H1 (cell line): ENCODE results near the gene FNDC3A. TPM values are rescaled to one million over a fixed set of nuclear protein-coding genes. Genes with fewer than 3 reads are reported as not detected.

Experiments used
- CTCF ChIA-PET: fragments of 300-600 bp; sonication (Branson Sonifier 250); formaldehyde crosslinking; loops from one replicate; lab custom pipeline; 2021; ENCODE audit not compliant: partially characterized antibody; lab: Charles Lee
- POLR2A ChIA-PET: fragments of 300-600 bp; sonication (Branson Sonifier 250); formaldehyde crosslinking; loops from one replicate; lab custom pipeline; 2021; ENCODE audit warnings: inconsistent platforms; ENCODE audit not compliant: partially characterized antibody; lab: Charles Lee
- DNase-seq, 2 experiments: peaks; one replicate each; pipeline versions ENCODE4 v3.0.0 to v3.0.0-alpha.2; 2010 to 2022; ENCODE audit warnings: low spot score in 2 of 2, low read depth in 1 of 2, mixed read lengths in 1 of 2
- FAIRE-seq: peaks from 2 replicates; lab custom pipeline; 2011; peaks lifted over from hg19 to GRCh38; lab: Jason Lieb, UNC
- H2AFZ ChIP-seq: 2 replicates; pipeline ENCODE4 v1.8.1; 2012; ENCODE audit warnings: low read length, inconsistent platforms
- H2AK5ac ChIP-seq: 2 replicates; pipeline ENCODE4 v1.6.1; 2013; ENCODE audit warnings: low read depth, low read length
- H2BK120ac ChIP-seq: replicated peaks from 2 replicates; pipeline ENCODE3; 2013; ENCODE audit warnings: low read depth, low read length, inconsistent platforms
- H2BK12ac ChIP-seq: 2 replicates; pipeline ENCODE4 v1.6.1; 2013; ENCODE audit warnings: low read depth, low read length
- H2BK15ac ChIP-seq: 2 replicates; pipeline ENCODE4 v1.6.1; 2013; ENCODE audit warnings: low read length
- H2BK20ac ChIP-seq: 2 replicates; pipeline ENCODE4 v1.6.1; 2013; ENCODE audit warnings: low read length
- H2BK5ac ChIP-seq: 2 replicates; pipeline ENCODE4 v1.6.1; 2013; ENCODE audit warnings: low read depth, low read length
- H3K14ac ChIP-seq: 2 replicates; pipeline ENCODE4 v1.6.1; 2013; ENCODE audit warnings: inconsistent platforms; ENCODE audit not compliant: insufficient read length
- H3K18ac ChIP-seq: 2 replicates; pipeline ENCODE4 v1.6.1; 2013; ENCODE audit warnings: low read length; ENCODE audit errors: extremely low read depth
- H3K23ac ChIP-seq: 2 replicates; pipeline ENCODE4 v1.6.1; 2013; ENCODE audit warnings: inconsistent platforms; ENCODE audit not compliant: insufficient read length
- H3K23me2 ChIP-seq: 2 replicates; pipeline ENCODE4 v1.6.1; 2013; ENCODE audit warnings: low read depth, low read length
- H3K27ac ChIP-seq: 2 replicates; pipeline ENCODE4 v1.6.1; 2011; ENCODE audit warnings: low read depth, low read length, inconsistent platforms
- H3K27me3 ChIP-seq, 4 experiments: replicated peaks in 1 of 4; 1 replicate in 1 of 4; 2 replicates in 3 of 4; pipeline versions ENCODE4 v1.6.1 to v1.8.1; 2011 to 2013; ENCODE audit warnings: low read length in 3 of 4, mild to moderate bottlenecking in 3 of 4, inconsistent platforms in 2 of 4, mixed read lengths in 2 of 4, moderate library complexity in 1 of 4; ENCODE audit not compliant: control insufficient read depth in 3 of 4, insufficient read depth in 3 of 4; ENCODE audit errors: extremely low read depth in 1 of 4
- H3K36me3 ChIP-seq, 4 experiments: 2 replicates each; pipeline versions ENCODE4 v1.6.1 to v1.8.1; 2011 to 2013; ENCODE audit warnings: mild to moderate bottlenecking in 4 of 4, low read length in 3 of 4, moderate library complexity in 2 of 4, control low read depth in 1 of 4, inconsistent platforms in 1 of 4; ENCODE audit not compliant: insufficient read depth in 4 of 4, control insufficient read depth in 2 of 4
- H3K4ac ChIP-seq: replicated peaks from 2 replicates; pipeline ENCODE3; 2013; ENCODE audit warnings: low read length, low read depth, mixed read lengths, inconsistent platforms; ENCODE audit not compliant: insufficient read length
- H3K4me1 ChIP-seq, 4 experiments: replicated peaks in 1 of 4; 1 replicate in 1 of 4; 2 replicates in 3 of 4; pipeline versions ENCODE4 v1.6.1 to v1.8.1; 2011 to 2013; ENCODE audit warnings: low read length in 3 of 4, inconsistent platforms in 2 of 4, mixed read lengths in 1 of 4; ENCODE audit not compliant: insufficient read depth in 4 of 4, control insufficient read depth in 3 of 4
- H3K4me2 ChIP-seq, 2 experiments: 2 replicates each; pipeline versions ENCODE4 v1.6.1 to v1.8.1; 2011 to 2013; ENCODE audit warnings: low read depth in 2 of 2, low read length in 2 of 2, control low read depth in 1 of 2, inconsistent platforms in 1 of 2, mild to moderate bottlenecking in 1 of 2; ENCODE audit not compliant: insufficient read depth in 1 of 2
- H3K4me3 ChIP-seq, 4 experiments: fragments of 200-600, 300-600 bp in 1 of 4; sonication (generic), shearing (Covaris generic), sonication (Bioruptor Twin) in 1 of 4; 2 replicates each; pipeline versions ENCODE4 v1.5.1 to v1.8.1; 2011 to 2016; ENCODE audit warnings: low read length in 4 of 4, low read depth in 3 of 4, control low read depth in 2 of 4, inconsistent platforms in 2 of 4, mild to moderate bottlenecking in 2 of 4, mixed read lengths in 1 of 4, moderate library complexity in 1 of 4; ENCODE audit not compliant: insufficient read depth in 2 of 4; ENCODE audit errors: extremely low read depth in 1 of 4
- H3K56ac ChIP-seq: replicated peaks from 2 replicates; pipeline ENCODE3; 2013; ENCODE audit warnings: low read depth, mild to moderate bottlenecking, mixed read lengths, low read length, inconsistent platforms; ENCODE audit not compliant: insufficient read length
- H3K79me1 ChIP-seq: 2 replicates; pipeline ENCODE4 v1.6.1; 2013; ENCODE audit warnings: low read depth, low read length, control low read depth
- H3K79me2 ChIP-seq, 2 experiments: 2 replicates each; pipeline versions ENCODE4 v1.6.1 to v1.8.1; 2012 to 2013; ENCODE audit warnings: low read length in 2 of 2, mild to moderate bottlenecking in 2 of 2, inconsistent platforms in 1 of 2; ENCODE audit not compliant: insufficient read depth in 2 of 2, control insufficient read depth in 1 of 2
- H3K9ac ChIP-seq, 4 experiments: replicated peaks in 1 of 4; 1 replicate in 1 of 4; 2 replicates in 3 of 4; pipeline versions ENCODE4 v1.6.1 to v1.8.1; 2011 to 2013; ENCODE audit warnings: low read depth in 3 of 4, low read length in 3 of 4, control low read depth in 2 of 4, mild to moderate bottlenecking in 2 of 4, moderate library complexity in 2 of 4, inconsistent platforms in 1 of 4; ENCODE audit errors: extremely low read depth in 1 of 4
- H3K9me3 ChIP-seq, 2 experiments: 2 replicates each; pipeline versions ENCODE4 v1.6.1 to v1.8.1; 2012 to 2013; ENCODE audit warnings: mild to moderate bottlenecking in 2 of 2, moderate library complexity in 2 of 2, control low read depth in 1 of 2, inconsistent platforms in 1 of 2, low read depth in 1 of 2, low read length in 1 of 2, mixed read lengths in 1 of 2; ENCODE audit not compliant: insufficient read depth in 2 of 2
- H4K20me1 ChIP-seq, 2 experiments: replicated peaks in 1 of 2; 2 replicates each; pipeline versions ENCODE3 to v1.8.1; 2011 to 2013; ENCODE audit warnings: inconsistent platforms in 2 of 2, low read length in 2 of 2, mild to moderate bottlenecking in 1 of 2; ENCODE audit not compliant: insufficient read depth in 2 of 2, control insufficient read depth in 1 of 2
- H4K5ac ChIP-seq: 2 replicates; pipeline ENCODE4 v1.6.1; 2013; ENCODE audit warnings: low read length, low read depth, mixed read lengths, inconsistent platforms; ENCODE audit not compliant: insufficient read length
- H4K8ac ChIP-seq: 2 replicates; pipeline ENCODE4 v1.8.0; 2013; ENCODE audit warnings: mild to moderate bottlenecking, moderate library complexity, low read length, inconsistent platforms; ENCODE audit not compliant: insufficient read depth; ENCODE audit errors: extremely low read depth
- H4K91ac ChIP-seq: replicated peaks from 2 replicates; pipeline ENCODE3; 2013; ENCODE audit warnings: low read length, mixed read lengths, inconsistent platforms; ENCODE audit not compliant: insufficient read length
- CREB1 ChIP-seq: IDR thresholded peaks from 2 replicates; pipeline ENCODE4 v1.6.1; 2012; ENCODE audit warnings: inconsistent platforms
- JUND ChIP-seq: IDR thresholded peaks from 2 replicates; pipeline ENCODE4 v1.6.1; 2011; ENCODE audit warnings: mild to moderate bottlenecking, improper control_type of control experiment, low read length
- KDM1A ChIP-seq: fragments of 200-600, 300-600 bp; sonication (generic); IDR thresholded peaks from 2 replicates; pipeline ENCODE4 v1.7.1; 2016; ENCODE audit warnings: mild to moderate bottlenecking, low read length, borderline replicate concordance
- NANOG ChIP-seq: IDR thresholded peaks from 2 replicates; pipeline ENCODE4 v1.6.1; 2011; ENCODE audit warnings: low read length, low read depth, mild to moderate bottlenecking, inconsistent platforms; ENCODE audit not compliant: insufficient read depth, poor library complexity, severe bottlenecking
- RBBP5 ChIP-seq: IDR thresholded peaks from 2 replicates; pipeline ENCODE4 v1.7.1; 2012; ENCODE audit warnings: low read depth, mild to moderate bottlenecking, inconsistent platforms, low read length, moderate library complexity, borderline replicate concordance
- SRF ChIP-seq: IDR thresholded peaks from 2 replicates; pipeline ENCODE4 v1.6.1; 2011; ENCODE audit warnings: mild to moderate bottlenecking, low read depth, low read length, moderate library complexity
- SUZ12 ChIP-seq: fragments of 200-600 bp; sonication (generic); IDR thresholded peaks from 2 replicates; pipeline ENCODE4 v1.6.1; 2012; ENCODE audit warnings: mild to moderate bottlenecking, inconsistent platforms, low read length, moderate library complexity, mixed read lengths
- TCF12 ChIP-seq: IDR thresholded peaks from 2 replicates; pipeline ENCODE4 v1.6.1; 2011; ENCODE audit warnings: low read depth, mild to moderate bottlenecking, low read length
- WGBS, 2 experiments: shearing (Covaris generic) in 1 of 2; methylation state at CpG; one replicate each; pipeline versions ENCODE4 v1.1.6 to v1.1.7; 2013 to 2015; ENCODE audit warnings: low lambda C conversion rate in 2 of 2, mixed read lengths in 2 of 2, inconsistent platforms in 1 of 2, low coverage in 1 of 2, missing lambda C conversion rate in 1 of 2; ENCODE audit not compliant: insufficient replicate concordance in 2 of 2, insufficient coverage in 1 of 2, insufficient read length in 1 of 2; ENCODE audit errors: extremely low coverage in 1 of 2, missing lambda C conversion rate in 1 of 2; 5-methylcytosine and 5-hydroxymethylcytosine counted together
- polyA plus RNA-seq, 7 experiments: library from polyadenylated mRNA; depleted of rRNA in 3 of 7; stranded (reverse) in 5 of 7; unstranded in 2 of 7; fragments of >200 nt in 5 of 7; fragments of 200-250 nt in 2 of 7; gene quantifications; 1 replicate in 5 of 7; 2 replicates in 1 of 7; 4 replicates in 1 of 7; pipeline versions ENCODE4 v1.2.1 to v1.2.3, GENCODE V29; 2011 to 2013; ENCODE audit warnings: missing spikeins in 2 of 7, mixed read lengths in 2 of 7
- total RNA-seq: library from RNA; stranded (reverse); fragmentation: NEBNext Ultra II Directional; extraction: Animal tissue kit (Norgen Biotek cat#: 25700); gene quantifications from 2 replicates; pipeline ENCODE4 v1.2.1, GENCODE V29; 2021
- TF ChIP-seq, protein P1 (sequence below): IDR thresholded peaks from 2 replicates; pipeline ENCODE4 v1.6.1; 2012; ENCODE audit warnings: inconsistent platforms

FNDC3A gene
- total and polyA plus RNA-seq, 2 of the 8 experiments (the other 6 are each of a cell fraction or from before 2014, with no cell fraction given): 14.6 to 26.0 TPM

GRCh38 chr13:49000247-49000646 lies 24.5 kb downstream of the FNDC3A start:
- H2AFZ ChIP-seq: no peak overlapping the region
- H3K79me2 ChIP-seq: peaks cover 0 to 50% of the 10 kb centered on the region in 2 experiments; a peak in 2 of 4 replicates
- DNase-seq (no peak), FAIRE-seq (no peak)
- H3K9me3 ChIP-seq: peaks cover 0 to 7% of the 10 kb centered on the region in 2 experiments; a peak in 1 of 4 replicates
- H2BK120ac ChIP-seq: no peak overlapping the region
- H3K9ac ChIP-seq: no peak overlapping the region
- no peaks in the 10 kb centered on the region for H3K27me3 ChIP-seq
- H3K4me3 ChIP-seq: no peak overlapping the region
- H2BK20ac ChIP-seq: no peak overlapping the region
- no peak overlapping the region for H2AK5ac ChIP-seq
- no peak overlapping the region for H3K56ac ChIP-seq
- no peak overlapping the region for H2BK12ac ChIP-seq
- no peak overlapping the region for H3K18ac ChIP-seq
- H3K36me3 ChIP-seq: peaks cover 0 to 5% (median 0%) of the 10 kb centered on the region in 4 experiments; a peak in 1 of 8 replicates
- WGBS, 2 experiments: 91% methylated on average over 1 of the region's 1 CpG; no CpG with 5 or more reads in 1 of the 2 experiments
- H4K5ac ChIP-seq: no peak overlapping the region
- CTCF ChIA-PET: no interaction called here
- H2BK5ac ChIP-seq: no peak overlapping the region
- no peak overlapping the region for H3K14ac ChIP-seq
- no peak overlapping the region for H3K27ac ChIP-seq
- H4K20me1 ChIP-seq: no peaks in the 10 kb centered on the region
- H4K8ac ChIP-seq: no peak overlapping the region
- POLR2A ChIA-PET: no interaction called here
- H3K4me1 ChIP-seq: peaks cover 0 to 4% (median 0%) of the 10 kb centered on the region in 4 experiments; a peak in 1 of 7 replicates
- no peaks in the 10 kb centered on the region for H3K79me1 ChIP-seq
- no peak overlapping the region for H2BK15ac ChIP-seq
- no peak overlapping the region for H4K91ac ChIP-seq
- H3K4ac ChIP-seq: no peak overlapping the region
- TF ChIP-seq TCF12: no peak
- TF ChIP-seq CREB1: no peak
- TF ChIP-seq, protein P1, sequence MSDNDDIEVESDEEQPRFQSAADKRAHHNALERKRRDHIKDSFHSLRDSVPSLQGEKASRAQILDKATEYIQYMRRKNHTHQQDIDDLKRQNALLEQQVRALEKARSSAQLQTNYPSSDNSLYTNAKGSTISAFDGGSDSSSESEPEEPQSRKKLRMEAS: no peak
- no peak for TF ChIP-seq RBBP5
- no peak for TF ChIP-seq SRF
- no peak for TF ChIP-seq JUND
- TF ChIP-seq SUZ12: no peak
- TF ChIP-seq KDM1A: no peak
- no peak for TF ChIP-seq NANOG
- no peak overlapping the region for H3K23ac ChIP-seq
- H3K4me2 ChIP-seq: no peak overlapping the region
- no peaks in the 10 kb centered on the region for H3K23me2 ChIP-seq
